HuH-7 (cell line): ENCODE measurements around the gene SAT1.

Experiments
- DNase-seq: peaks from one replicate; pipeline ENCODE4 v3.0.0; 2011; ENCODE audit warnings: low spot score

The SAT1 gene

GRCh38 chrX:23811108-23811651 lies 28.2 kb downstream of the SAT1 start:
- no peak for DNase-seq

GRCh38 chrX:23811656-23812055 lies 28.7 kb downstream of the SAT1 start:
- no peak for DNase-seq

GRCh38 chrX:23813808-23814207 lies 30.8 kb downstream of the SAT1 start:
- DNase-seq, result no peak

- DNase-seq, result no peak
These were observed 32.4 kb downstream of the SAT1 start for GRCh38 chrX:23815376-23815775.

- no peak for DNase-seq
These were observed 33.2 kb downstream of the SAT1 start for GRCh38 chrX:23816179-23816578.

- DNase-seq, result no peak
These were observed 35.0 kb downstream of the SAT1 start for GRCh38 chrX:23817979-23818336.

- DNase-seq, result no peak
These were observed 36.6 kb downstream of the SAT1 start for GRCh38 chrX:23819385-23820234.

GRCh38 chrX:23820235-23820782 lies 37.3 kb downstream of the SAT1 start:
- no peak for DNase-seq

GRCh38 chrX:23821847-23822246 lies 38.9 kb downstream of the SAT1 start:
- no peak for DNase-seq

- no peak for DNase-seq
These were observed 39.4 kb downstream of the SAT1 start for GRCh38 chrX:23822397-23822796.

- no peak for DNase-seq
These were observed 39.9 kb downstream of the SAT1 start for GRCh38 chrX:23822841-23823240.

GRCh38 chrX:23825675-23826074 lies 42.7 kb downstream of the SAT1 start:
- no peak for DNase-seq

- no peak for DNase-seq
These were observed 43.2 kb downstream of the SAT1 start for GRCh38 chrX:23826216-23826615.

- no peak for DNase-seq
These were observed 43.7 kb downstream of the SAT1 start for GRCh38 chrX:23826653-23827052.

GRCh38 chrX:23828881-23829280 lies 45.9 kb downstream of the SAT1 start:
- no peak for DNase-seq

GRCh38 chrX:23832721-23833120 lies 49.7 kb downstream of the SAT1 start:
- no peak for DNase-seq
